HEK293 (cell line): Measurements from ENCODE around the gene TNS3.

Source experiments
- CTCF ChIA-PET: fragments of 350-600 bp; formaldehyde crosslinking; extraction: SDS; loops from one replicate; lab custom pipeline; 2021; ENCODE audit warnings: antibody characterized with exemption; lab: Yijun Ruan, JAX
- POLR2A ChIA-PET: fragments of 300-600 bp; formaldehyde crosslinking; extraction: SDS; loops from one replicate; lab custom pipeline; 2020; ENCODE audit warnings: antibody characterized with exemption, inconsistent platforms; lab: Yijun Ruan, JAX
- H3K27ac ChIP-seq: fragments of 200-500 bp; sonication (Bioruptor generic); 2 replicates; pipeline ENCODE4 v1.5.1; 2014; ENCODE audit warnings: low read depth, low read length, control low read depth, inconsistent platforms; ENCODE audit errors: extremely low read depth
- H3K36me3 ChIP-seq, 2 experiments: fragments of 200-500 bp in 1 of 2; sonication (Bioruptor generic) in 1 of 2; 1 replicate in 1 of 2; 2 replicates in 1 of 2; pipeline ENCODE4 v1.5.1; 2014 to 2017; ENCODE audit warnings: inconsistent platforms in 2 of 2, low read length in 2 of 2; ENCODE audit not compliant: control insufficient read depth in 2 of 2, insufficient read depth in 1 of 2
- H3K4me1 ChIP-seq: fragments of 200-500 bp; sonication (Bioruptor generic); 2 replicates; pipeline ENCODE4 v1.5.1; 2014; ENCODE audit warnings: mild to moderate bottlenecking, low read length, inconsistent platforms; ENCODE audit not compliant: control insufficient read depth, insufficient read depth
- H3K4me3 ChIP-seq: 2 replicates; pipeline ENCODE4 v1.5.1; 2011; ENCODE audit warnings: low read depth, mild to moderate bottlenecking, control low read depth, low read length, moderate library complexity
- H3K9me3 ChIP-seq: fragments of 200-500 bp; sonication (Bioruptor generic); 2 replicates; pipeline ENCODE4 v1.5.1; 2014; ENCODE audit warnings: low read depth, low read length, inconsistent platforms; ENCODE audit not compliant: control insufficient read depth, insufficient read depth
- BCL11B ChIP-seq: fragments of 450-650 bp; formaldehyde crosslinking; IDR thresholded peaks from 2 replicates; pipeline ENCODE4 v1.5.1; 2016; ENCODE audit warnings: low read depth, missing biosample characterization, missing genetic modification characterization
- CTCF ChIP-seq: fragments of 450-650 bp; formaldehyde crosslinking; IDR thresholded peaks from 2 replicates; pipeline ENCODE4 v1.5.1; 2016; ENCODE audit warnings: missing biosample characterization, missing genetic modification characterization
- GLI4 ChIP-seq: fragments of 450-650 bp; formaldehyde crosslinking; IDR thresholded peaks from 2 replicates; pipeline ENCODE4 v1.5.1; 2016; ENCODE audit warnings: missing biosample characterization, missing genetic modification characterization
- KLF9 ChIP-seq: fragments of 450-650 bp; formaldehyde crosslinking; IDR thresholded peaks from 2 replicates; pipeline ENCODE4 v1.5.1; 2016; ENCODE audit warnings: missing biosample characterization, missing genetic modification characterization, low read depth
- MYNN ChIP-seq: fragments of 450-650 bp; formaldehyde crosslinking; IDR thresholded peaks from 2 replicates; pipeline ENCODE4 v1.5.1; 2016; ENCODE audit warnings: missing biosample characterization, missing genetic modification characterization, borderline replicate concordance
- PRDM2 ChIP-seq: fragments of 450-650 bp; formaldehyde crosslinking; IDR thresholded peaks from 2 replicates; pipeline ENCODE4 v1.5.1; 2016; ENCODE audit warnings: missing biosample characterization, missing genetic modification characterization, borderline replicate concordance
- PRDM4 ChIP-seq: fragments of 450-650 bp; formaldehyde crosslinking; IDR thresholded peaks from 2 replicates; pipeline ENCODE4 v1.5.1; 2017; ENCODE audit warnings: missing biosample characterization, missing genetic modification characterization
- PRDM6 ChIP-seq: fragments of 450-650 bp; formaldehyde crosslinking; IDR thresholded peaks from 2 replicates; pipeline ENCODE4 v1.5.1; 2017; ENCODE audit warnings: missing biosample characterization, missing genetic modification characterization
- ZBTB26 ChIP-seq: fragments of 450-650 bp; formaldehyde crosslinking; optimal IDR thresholded peaks from 2 replicates; pipeline ENCODE3; 2016; ENCODE audit warnings: missing biosample characterization, mild to moderate bottlenecking, missing genetic modification characterization
- ZFHX2 ChIP-seq: fragments of 450-650 bp; formaldehyde crosslinking; conservative IDR thresholded peaks from 2 replicates; pipeline ENCODE4 v1.5.1; 2016; ENCODE audit warnings: missing biosample characterization, missing genetic modification characterization
- ZNF292 ChIP-seq: fragments of 450-650 bp; formaldehyde crosslinking; IDR thresholded peaks from 2 replicates; pipeline ENCODE4 v1.5.1; 2016; ENCODE audit warnings: low read depth, missing biosample characterization, missing genetic modification characterization, borderline replicate concordance
- ZNF394 ChIP-seq: fragments of 450-650 bp; formaldehyde crosslinking; IDR thresholded peaks from 2 replicates; pipeline ENCODE4 v1.5.1; 2016; ENCODE audit warnings: missing biosample characterization, missing genetic modification characterization, mild to moderate bottlenecking, moderate library complexity, borderline replicate concordance
- ZNF423 ChIP-seq: fragments of 450-650 bp; formaldehyde crosslinking; IDR thresholded peaks from 2 replicates; pipeline ENCODE4 v1.5.1; 2016; ENCODE audit warnings: missing biosample characterization, missing genetic modification characterization
- ZNF426 ChIP-seq: fragments of 450-650 bp; formaldehyde crosslinking; IDR thresholded peaks from 2 replicates; pipeline ENCODE4 v1.5.1; 2017; ENCODE audit warnings: missing biosample characterization, missing genetic modification characterization, mild to moderate bottlenecking, inconsistent platforms, moderate library complexity
- ZNF580 ChIP-seq: fragments of 450-650 bp; formaldehyde crosslinking; IDR thresholded peaks from 2 replicates; pipeline ENCODE4 v1.5.1; 2016; ENCODE audit warnings: missing biosample characterization, missing genetic modification characterization
- ZNF660 ChIP-seq: fragments of 450-650 bp; IDR thresholded peaks from 2 replicates; pipeline ENCODE4 v1.5.1; 2018; ENCODE audit warnings: missing biosample characterization, mild to moderate bottlenecking, missing genetic modification characterization
- ZNF670 ChIP-seq: fragments of 450-650 bp; formaldehyde crosslinking; IDR thresholded peaks from 2 replicates; pipeline ENCODE4 v1.5.1; 2016; ENCODE audit warnings: missing biosample characterization, missing genetic modification characterization, low read depth
- ZNF843 ChIP-seq: fragments of 450-650 bp; formaldehyde crosslinking; IDR thresholded peaks from 2 replicates; pipeline ENCODE4 v1.5.1; 2016; ENCODE audit warnings: missing biosample characterization, missing genetic modification characterization
- ZSCAN16 ChIP-seq: fragments of 450-650 bp; formaldehyde crosslinking; IDR thresholded peaks from 2 replicates; pipeline ENCODE4 v1.5.1; 2016; ENCODE audit warnings: missing biosample characterization, missing genetic modification characterization

Gene TNS3

GRCh38 chr7:47582764-47583738 lies 1.1 kb upstream of the TNS3 start:
- Histone ChIP-seq H3K9me3 (no peaks in the 10 kb centered on the region), H3K4me3 (no peak overlapping the region), H3K27ac (no peak overlapping the region), H3K4me1 (no peaks in the 10 kb centered on the region; the same call in 1 of the 2 replicates), H3K36me3 (no peaks in the 10 kb centered on the region)
- CTCF ChIA-PET = interaction anchor here (1.0 to 1.2 kb wide), 2 partner anchors 8 to 149 kb away, joined by 4 read pairs; no protein-coding TSS in a partner anchor
- POLR2A ChIA-PET = no interaction called here
- TF ChIP-seq CTCF (tag by site-specific recombination) (no peak), ZNF670 (no peak), MYNN (tag by site-specific recombination) (no peak), ZNF843 (tag by site-specific recombination) (no peak), ZSCAN16 (tag by site-specific recombination) (no peak), KLF9 (tag by site-specific recombination) (no peak), ZNF580 (no peak), GLI4 (tag by site-specific recombination) (no peak), ZFHX2 (tag by site-specific recombination) (no peak), ZNF426 (tag by site-specific recombination) (no peak), PRDM2 (no peak), ZNF423 (no peak), ZNF394 (tag by site-specific recombination) (no peak), PRDM4 (tag by site-specific recombination) (no peak), ZBTB26 (no peak), PRDM6 (tag by site-specific recombination) (no peak), ZNF292 (tag by site-specific recombination) (no peak), ZNF660 (tag by site-specific recombination) (no peak), BCL11B (no peak)
